ENCODE data around the gene WDR37. TPM values are rescaled to one million over a fixed set of nuclear protein-coding genes. Genes with fewer than 3 reads are reported as not detected.

The WDR37 gene
- total and polyA plus RNA-seq, 10 donors, result 8.4 to 60.6 (median 33.9) TPM

DNA sequence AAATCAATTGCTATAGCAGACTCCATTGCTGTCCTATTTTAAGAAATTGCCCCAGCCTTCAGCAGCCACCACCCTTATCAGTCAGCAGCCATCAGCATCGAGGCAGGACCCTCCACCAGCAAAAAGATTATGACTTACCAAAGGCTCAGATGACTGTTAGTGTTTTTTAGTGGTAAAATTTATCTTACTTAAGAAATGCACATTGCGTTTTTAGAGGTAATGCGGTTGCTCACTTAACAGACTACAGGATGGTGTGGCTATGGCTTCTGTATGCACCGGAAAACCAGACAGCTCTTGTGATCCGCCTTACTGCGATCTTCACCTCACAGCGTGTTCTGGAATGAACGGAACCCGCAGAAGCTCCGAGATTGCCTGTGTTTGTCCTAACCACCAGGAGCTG lies 58.1 kb downstream of the WDR37 start:
- TF ChIP-seq POLR2AphosphoS5 (IDR thresholded peaks at IDR 0.05), result no peak
- TF ChIP-seq, protein P1, sequence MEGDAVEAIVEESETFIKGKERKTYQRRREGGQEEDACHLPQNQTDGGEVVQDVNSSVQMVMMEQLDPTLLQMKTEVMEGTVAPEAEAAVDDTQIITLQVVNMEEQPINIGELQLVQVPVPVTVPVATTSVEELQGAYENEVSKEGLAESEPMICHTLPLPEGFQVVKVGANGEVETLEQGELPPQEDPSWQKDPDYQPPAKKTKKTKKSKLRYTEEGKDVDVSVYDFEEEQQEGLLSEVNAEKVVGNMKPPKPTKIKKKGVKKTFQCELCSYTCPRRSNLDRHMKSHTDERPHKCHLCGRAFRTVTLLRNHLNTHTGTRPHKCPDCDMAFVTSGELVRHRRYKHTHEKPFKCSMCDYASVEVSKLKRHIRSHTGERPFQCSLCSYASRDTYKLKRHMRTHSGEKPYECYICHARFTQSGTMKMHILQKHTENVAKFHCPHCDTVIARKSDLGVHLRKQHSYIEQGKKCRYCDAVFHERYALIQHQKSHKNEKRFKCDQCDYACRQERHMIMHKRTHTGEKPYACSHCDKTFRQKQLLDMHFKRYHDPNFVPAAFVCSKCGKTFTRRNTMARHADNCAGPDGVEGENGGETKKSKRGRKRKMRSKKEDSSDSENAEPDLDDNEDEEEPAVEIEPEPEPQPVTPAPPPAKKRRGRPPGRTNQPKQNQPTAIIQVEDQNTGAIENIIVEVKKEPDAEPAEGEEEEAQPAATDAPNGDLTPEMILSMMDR (IDR thresholded peaks at IDR 0.05 in 8 of 11, conservative IDR thresholded peaks at IDR 0.05 in 3 of 11), result no peak

DNA sequence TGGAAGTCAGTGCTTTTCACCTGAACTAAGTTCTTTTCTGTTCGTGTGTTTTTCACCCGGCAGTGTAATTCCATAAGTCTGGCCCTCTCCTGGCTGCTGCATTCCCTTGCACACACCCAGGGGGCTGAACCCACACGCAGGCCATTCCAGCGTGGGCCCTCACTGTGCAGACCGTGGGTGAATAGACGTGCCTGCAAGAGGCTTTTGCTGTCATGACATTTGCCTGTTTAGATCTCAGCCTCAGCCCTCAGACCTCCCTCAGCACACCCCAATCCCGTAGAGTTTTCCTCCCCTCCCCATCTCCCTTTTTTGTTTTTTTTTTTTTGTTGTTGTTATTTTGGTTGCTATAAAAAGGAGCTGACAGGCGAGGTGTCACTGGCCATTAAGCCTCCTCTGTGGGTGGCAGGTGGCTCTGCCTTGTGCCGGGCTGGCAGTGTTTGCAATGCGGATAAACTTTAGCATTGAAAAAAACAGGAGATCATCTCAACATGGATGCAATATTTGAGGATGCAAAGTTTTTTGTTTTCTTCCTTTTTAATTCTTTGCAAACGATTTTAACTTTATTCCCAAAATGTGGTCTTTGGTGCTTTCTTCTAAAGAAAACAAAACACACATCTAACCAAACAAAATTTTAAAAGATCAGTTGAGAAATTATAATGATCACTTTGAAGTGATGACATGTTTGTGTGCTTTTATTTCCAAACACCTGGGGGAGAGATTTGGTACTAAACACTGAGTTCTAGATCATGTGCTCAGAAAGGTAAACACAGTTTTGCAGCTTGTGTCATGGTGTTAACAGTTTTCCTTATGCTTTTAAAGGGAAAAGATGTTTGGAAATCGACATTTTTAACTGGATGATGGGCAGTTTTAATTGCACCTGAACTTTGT lies 58.8 kb downstream of the WDR37 start:
- Histone ChIP-seq H3K27me3 (replicated peaks in 1 of 7) (no peaks in the 10 kb centered on the region), H3K4me1 (peaks cover 0 to 10% (median 8%) of the 10 kb centered on the region in 6 donors), H3K27ac (no peak overlapping the region), H3K9me3 (no peaks in the 10 kb centered on the region), H3K36me3 (peaks cover 6 to 98% (median 90%) of the 10 kb centered on the region in 6 donors), H3K4me3 (no peak overlapping the region)
- TF ChIP-seq, protein P1 (IDR thresholded peaks at IDR 0.05 in 8 of 11, conservative IDR thresholded peaks at IDR 0.05 in 3 of 11), result no peak
- TF ChIP-seq POLR2A (IDR thresholded peaks at IDR 0.05), result no peak
- no peak for TF ChIP-seq POLR2AphosphoS5 (IDR thresholded peaks at IDR 0.05)
- intact Hi-C loops (cut with DNase I; ENCODE audit: low total_unique reads), result no loop called here
- no peak for DNase-seq
- WGBS, 5 donors, result 87 to 93% (median 88%) methylated on average over 12 of the region's 12 CpGs

More for the DNA sequence above, 58.1 kb downstream of the WDR37 start:
- intact Hi-C loops (cut with DNase I; ENCODE audit: low total_unique reads), result no loop called here
- Histone ChIP-seq H3K4me3 (no peak overlapping the region), H3K9me3 (no peaks in the 10 kb centered on the region), H3K4me1 (peaks cover 0 to 16% (median 11%) of the 10 kb centered on the region in 6 donors), H3K27ac (no peak overlapping the region), H3K27me3 (replicated peaks in 1 of 7) (no peaks in the 10 kb centered on the region), H3K36me3 (peaks cover 4 to 98% (median 86%) of the 10 kb centered on the region in 6 donors)
- 94 to 98% (median 95%) methylated on average over 10 of the region's 10 CpGs for WGBS, 5 donors
- DNase-seq, result no peak

DNA sequence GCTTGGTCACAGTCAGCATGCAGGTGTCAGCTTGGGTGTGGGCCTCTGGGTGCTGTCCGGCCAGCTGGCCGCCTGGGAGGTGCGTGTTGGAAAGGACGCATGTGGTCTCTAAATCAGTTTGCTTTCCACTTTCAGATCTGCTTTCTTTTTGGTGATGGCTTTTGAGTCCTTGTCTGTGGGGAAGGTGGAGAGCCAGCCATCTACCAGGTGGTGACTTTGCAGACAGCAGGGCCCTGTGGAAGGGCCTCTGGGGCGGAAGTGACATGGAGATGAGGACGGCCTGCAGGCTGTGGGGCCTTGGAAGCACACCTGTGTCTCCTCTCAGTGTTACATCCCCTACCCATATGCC lies 59.4 kb downstream of the WDR37 start:
- H3K36me3 ChIP-seq, result peaks cover 6 to 98% (median 91%) of the 10 kb centered on the region in 6 donors
- no peaks in the 10 kb centered on the region for H3K9me3 ChIP-seq
- TF ChIP-seq, protein P1 (IDR thresholded peaks at IDR 0.05 in 8 of 11, conservative IDR thresholded peaks at IDR 0.05 in 3 of 11), result no peak
- TF ChIP-seq POLR2AphosphoS5 (IDR thresholded peaks at IDR 0.05), result peak in 1 of 3 donors; percentile 41
- no peak overlapping the region for H3K4me3 ChIP-seq
- H3K27ac ChIP-seq, result no peak overlapping the region
- H3K4me1 ChIP-seq, result peaks cover 0 to 4% (median 3%) of the 10 kb centered on the region in 6 donors
- WGBS, 5 donors, result 68 to 89% (median 83%) methylated on average over 6 of the region's 6 CpGs
- intact Hi-C loops (cut with DNase I; ENCODE audit: low total_unique reads), result no loop called here
- no peaks in the 10 kb centered on the region for H3K27me3 ChIP-seq (replicated peaks in 1 of 7)
- no peak for DNase-seq

DNA sequence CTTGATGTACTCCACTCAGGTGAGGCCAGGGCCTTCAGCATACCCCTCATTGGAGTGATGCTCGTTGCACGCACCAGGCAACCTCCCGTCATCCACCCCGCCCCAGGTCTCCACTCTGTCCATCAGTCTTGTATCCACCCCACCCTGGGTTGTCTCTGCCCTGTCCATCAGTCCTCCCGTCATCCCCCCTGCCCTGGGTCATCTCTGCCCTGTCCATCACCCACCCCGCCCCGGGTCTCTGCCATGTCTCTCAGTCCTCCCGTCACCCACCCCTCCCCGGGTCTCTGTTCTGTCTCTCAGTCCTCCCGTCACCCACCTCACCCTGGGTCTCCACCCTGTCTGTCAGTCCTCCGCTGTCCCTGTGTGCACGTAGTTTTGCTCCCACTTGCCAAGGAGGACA lies 59.9 kb downstream of the WDR37 start:
- no peak for DNase-seq
- Histone ChIP-seq H3K9me3 (no peaks in the 10 kb centered on the region), H3K4me1 (no peaks in the 10 kb centered on the region), H3K27ac (no peak overlapping the region), H3K27me3 (replicated peaks in 1 of 7) (no peaks in the 10 kb centered on the region), H3K36me3 (peaks cover 6 to 98% (median 92%) of the 10 kb centered on the region in 6 donors), H3K4me3 (no peak overlapping the region)
- TF ChIP-seq, protein P1 (IDR thresholded peaks at IDR 0.05 in 8 of 11, conservative IDR thresholded peaks at IDR 0.05 in 3 of 11), result no peak
- no peak for TF ChIP-seq POLR2AphosphoS5 (IDR thresholded peaks at IDR 0.05)
- no peak for TF ChIP-seq POLR2A (IDR thresholded peaks at IDR 0.05)
- WGBS, 5 donors, result 93 to 97% (median 95%) methylated on average over 12 of the region's 12 CpGs
- intact Hi-C loops (cut with DNase I; ENCODE audit: low total_unique reads), result no loop called here
